Ecto neural progenitor cell (in vitro differentiated cells): ENCODE data around the gene IRX6.

Source experiments
- DNase-seq: peaks from one replicate; pipeline ENCODE4 v3.0.0-alpha.2; 2018; ENCODE audit warnings: low spot score

The IRX6 gene

DNA sequence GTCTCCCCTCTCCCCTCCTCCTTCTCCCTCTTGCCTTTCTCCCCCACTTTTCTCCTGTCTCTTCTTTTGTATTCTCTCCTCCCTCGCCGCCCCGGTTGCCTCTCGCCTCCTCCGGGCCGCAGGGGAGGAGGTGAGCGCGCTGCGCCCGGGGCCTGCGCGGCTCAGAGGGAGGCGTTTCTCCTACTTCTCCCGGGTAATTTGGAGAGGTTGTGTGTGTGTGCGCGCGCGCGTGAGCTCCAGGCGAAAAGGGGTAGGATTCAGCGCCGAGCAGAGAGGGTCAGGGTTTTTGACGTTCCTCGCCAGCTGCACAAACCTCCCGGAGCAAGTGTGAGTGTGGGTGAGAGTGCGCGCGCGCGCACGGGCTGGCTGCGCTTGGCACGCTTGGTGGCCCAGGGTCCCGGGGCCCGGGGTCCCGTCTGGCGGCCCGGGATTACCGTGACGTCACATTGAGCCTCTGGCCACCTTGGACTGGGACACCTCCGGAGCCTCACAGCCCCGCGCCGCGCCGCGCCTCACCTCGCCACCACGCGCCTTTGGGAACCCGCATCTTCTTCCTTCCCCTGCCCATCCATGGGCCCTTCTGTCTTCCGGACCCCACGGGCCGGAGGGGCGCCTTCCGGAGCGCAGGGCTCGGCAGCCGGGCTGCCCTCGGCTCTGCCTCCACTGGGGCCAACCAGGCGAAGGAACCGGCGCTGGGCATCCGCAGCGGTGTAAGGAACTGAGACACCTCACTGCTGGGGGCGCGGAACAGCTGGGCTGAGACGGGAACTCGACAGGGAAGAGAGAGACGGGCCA is 479 bp downstream of the IRX6 start:
- DNase-seq: peak; percentile 64

DNA sequence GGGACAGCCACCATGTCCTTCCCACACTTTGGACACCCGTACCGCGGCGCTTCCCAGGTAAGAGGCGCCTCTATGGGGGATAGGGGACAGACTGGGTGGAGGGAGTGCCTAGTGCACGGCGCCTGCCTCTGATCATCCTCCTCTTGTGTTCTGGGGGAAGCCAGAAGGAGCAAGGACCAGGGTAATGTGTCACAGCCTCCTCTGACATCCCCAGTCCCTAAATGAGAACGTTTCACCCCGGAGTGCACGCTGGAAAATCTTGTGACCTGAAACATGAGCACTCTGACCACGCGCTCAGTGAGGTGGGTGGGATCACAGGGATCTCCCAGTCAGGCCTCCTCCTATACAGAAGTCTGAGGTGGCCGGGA is 1.1 kb downstream of the IRX6 start:
- no peak for DNase-seq

DNA sequence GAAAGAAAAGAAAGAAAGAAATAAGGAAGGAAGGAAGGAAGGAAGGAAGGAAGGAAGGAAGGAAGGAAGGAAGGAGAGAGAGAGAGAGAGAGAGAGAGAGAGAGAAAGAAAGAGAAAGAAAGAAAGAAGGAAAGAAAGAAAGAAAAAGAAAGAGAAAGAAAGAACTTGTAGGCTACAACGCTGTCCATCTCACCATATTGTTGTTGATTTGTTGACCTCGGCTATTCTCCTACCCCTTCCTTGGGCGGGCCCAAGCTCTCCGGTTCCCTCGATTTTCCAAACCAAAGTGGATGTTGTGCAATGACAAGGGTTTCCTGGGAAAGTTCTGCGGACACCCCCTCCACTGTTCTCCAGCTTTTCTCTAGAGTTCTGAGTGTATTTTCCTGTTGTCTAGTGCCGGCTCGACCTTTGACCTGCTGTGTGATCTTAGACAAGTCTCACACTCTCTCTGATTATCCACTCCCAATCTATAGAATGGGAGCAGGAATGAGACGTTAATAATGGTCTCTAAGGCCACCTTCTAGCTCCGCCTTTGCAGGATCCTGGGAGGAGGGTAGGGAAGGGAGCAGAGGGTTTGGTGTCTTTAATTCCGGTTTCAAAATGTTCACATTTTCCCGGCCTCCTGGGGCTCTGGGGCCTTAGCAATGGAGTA is 1.6 kb downstream of the IRX6 start:
- peak; percentile 21 for DNase-seq

DNA sequence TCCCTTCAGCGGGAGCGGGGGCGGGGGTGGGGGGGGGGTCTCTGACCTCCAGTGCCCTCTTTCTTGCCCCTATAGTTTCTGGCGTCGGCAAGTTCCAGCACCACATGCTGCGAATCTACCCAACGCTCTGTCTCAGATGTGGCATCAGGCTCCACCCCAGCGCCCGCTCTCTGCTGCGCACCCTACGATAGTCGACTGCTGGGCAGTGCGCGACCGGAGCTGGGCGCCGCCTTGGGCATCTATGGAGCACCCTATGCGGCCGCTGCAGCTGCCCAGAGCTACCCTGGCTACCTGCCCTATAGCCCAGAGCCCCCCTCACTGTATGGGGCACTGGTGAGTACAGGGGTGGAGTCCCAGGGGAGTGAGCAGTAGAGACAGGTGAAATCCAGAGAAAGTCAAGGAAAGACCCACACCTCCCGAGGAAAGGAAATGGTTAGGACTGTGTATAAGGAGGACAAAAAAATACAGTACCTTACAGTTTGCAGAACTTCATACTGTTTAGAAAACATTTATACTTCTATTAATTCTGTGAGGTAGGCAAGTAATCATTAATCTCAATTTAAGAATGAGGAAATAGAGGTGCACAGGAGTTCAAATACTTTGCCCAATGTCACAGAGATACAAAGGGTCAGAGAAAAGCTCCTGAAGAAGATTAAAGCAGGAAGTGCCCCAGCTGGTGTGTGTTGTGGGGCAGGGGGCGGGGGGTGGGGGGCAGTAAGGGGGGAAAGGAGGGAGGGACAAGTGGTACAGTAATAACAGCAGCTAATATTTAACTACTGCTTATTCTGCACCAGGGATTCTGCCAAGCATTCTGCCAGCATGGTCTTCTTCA is 2.5 kb downstream of the IRX6 start:
- DNase-seq: peak; percentile 34

DNA sequence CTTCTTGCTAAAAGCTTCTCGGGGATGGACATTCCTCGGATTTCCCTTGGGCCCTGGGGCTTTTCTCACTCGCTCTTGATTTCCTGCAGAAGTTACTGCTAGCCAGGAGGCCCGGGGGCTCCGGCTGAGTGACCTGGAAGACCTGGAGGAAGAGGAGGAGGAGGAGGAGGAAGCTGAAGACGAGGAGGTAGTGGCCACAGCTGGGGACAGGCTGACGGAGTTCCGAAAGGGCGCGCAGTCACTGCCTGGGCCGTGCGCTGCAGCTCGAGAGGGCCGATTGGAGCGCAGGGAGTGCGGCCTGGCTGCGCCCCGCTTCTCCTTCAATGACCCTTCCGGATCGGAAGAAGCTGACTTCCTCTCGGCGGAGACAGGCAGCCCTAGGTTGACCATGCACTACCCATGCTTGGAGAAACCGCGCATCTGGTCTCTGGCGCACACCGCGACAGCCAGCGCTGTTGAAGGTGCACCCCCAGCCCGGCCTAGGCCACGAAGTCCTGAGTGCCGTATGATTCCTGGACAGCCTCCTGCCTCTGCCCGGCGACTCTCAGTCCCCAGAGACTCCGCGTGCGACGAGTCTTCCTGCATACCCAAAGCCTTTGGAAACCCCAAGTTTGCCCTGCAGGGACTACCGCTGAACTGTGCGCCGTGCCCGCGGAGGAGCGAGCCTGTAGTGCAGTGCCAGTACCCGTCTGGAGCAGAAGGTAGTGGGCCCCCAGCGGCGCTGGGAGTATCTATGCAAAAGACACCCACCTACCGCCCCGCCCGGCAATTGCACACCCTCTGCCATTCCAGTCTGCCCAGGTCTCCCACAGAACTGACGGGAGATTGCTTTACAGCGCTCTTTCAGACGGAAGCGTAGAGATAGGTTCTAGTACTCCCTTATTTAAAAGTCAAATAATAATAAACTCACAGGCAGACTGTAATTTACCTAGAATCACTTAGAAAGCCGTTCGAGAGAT is 4.9 kb downstream of the IRX6 start:
- DNase-seq: peak; percentile 50

DNA sequence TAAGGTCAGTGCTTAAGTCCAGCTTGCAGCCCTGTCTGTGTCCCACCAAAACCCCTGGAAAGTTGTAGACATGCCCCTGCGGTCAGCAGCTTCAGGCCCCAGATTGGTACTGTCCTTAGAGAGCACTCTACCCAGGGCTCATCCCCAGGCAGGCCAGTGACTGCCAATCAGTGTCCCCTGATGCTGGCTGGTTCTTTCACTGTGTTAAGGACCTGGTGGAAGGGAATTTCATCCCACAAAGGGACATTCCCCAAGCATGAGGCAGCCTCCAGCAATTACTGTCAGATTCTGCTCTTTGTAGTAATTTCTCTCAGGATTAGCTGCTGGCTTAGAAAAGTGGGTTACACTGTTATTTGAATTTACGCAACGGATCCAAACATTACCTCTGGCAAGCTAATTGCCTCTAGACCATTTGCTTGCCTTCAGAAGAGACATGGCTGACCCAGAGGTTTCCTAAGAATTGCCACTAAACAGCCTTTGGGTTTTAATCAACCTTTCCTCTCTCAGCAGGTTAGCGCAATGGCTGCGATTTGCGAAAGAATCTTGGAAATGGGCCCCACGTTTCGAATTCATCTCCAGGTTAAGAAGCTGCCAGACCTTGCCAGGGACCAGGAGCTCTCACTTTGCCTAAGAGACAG is 5.9 kb downstream of the IRX6 start:
- no peak for DNase-seq

DNA sequence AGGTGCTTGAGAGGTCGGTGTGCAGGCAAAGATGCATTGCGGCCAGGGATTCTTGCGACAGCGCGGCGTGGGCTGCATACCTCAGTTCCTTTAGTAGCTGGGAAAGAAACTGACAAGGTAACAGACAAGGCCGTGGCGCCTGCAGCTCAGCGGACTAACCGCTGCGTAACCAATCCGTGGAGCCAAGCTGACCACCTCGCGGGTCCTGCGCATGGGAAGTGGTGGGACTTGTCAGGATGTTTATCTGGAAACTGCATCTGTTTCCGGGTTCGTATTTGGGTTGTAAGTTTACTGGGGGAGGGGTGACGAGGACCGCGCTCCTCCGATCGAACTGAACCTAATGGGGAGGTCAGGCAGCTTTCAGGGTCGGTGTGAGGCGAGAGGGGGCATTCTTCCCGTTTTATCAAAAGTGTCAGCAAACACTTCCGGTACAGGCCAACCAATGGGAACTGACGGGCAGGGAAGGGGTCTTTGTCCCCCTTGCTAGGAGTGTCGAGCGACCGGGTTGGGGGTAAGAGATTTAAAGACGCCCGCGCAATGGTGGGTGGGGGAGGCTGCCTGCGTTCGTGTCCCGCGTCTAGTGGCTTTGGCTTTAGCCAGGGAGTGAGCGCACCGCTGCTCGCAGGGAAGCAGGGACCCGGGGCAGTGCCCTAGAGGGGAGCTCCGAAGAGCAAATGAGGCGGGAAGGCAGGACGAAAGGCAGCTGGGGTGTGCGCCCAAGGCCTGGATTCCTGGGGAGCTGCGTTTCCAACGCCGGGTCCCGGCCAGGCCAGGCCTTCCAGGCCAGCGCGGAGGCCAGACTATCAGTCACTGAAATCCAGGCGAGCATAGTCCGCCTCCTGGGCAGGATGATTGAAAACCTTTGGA is 7.0 kb downstream of the IRX6 start:
- DNase-seq: no peak

DNA sequence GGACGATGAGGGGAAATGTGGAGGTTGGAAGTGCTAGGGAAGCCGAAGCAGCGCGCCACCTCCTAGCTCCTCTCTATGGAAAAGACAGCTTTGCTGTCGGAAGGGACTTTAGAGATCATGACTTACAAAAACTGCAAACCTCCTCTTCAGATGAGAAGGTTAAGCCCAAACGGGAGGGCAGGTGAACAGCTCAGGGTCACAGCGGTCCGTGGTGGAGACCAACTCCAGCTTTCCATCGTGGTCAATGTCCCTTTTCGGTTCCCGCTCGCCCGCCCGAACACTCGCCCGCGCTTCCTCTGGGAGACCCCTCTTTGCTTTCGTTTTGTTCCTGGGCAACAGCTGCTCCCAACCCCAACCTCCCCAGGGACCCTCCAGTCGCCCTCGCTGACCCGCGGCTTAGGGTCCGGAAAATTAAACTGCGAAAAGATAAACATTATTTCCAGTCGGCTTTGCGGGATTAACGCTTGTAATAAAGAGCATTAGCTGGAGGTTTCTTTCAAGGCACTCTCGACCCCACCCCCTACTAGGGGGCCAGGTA is 7.7 kb downstream of the IRX6 start:
- no peak for DNase-seq

DNA sequence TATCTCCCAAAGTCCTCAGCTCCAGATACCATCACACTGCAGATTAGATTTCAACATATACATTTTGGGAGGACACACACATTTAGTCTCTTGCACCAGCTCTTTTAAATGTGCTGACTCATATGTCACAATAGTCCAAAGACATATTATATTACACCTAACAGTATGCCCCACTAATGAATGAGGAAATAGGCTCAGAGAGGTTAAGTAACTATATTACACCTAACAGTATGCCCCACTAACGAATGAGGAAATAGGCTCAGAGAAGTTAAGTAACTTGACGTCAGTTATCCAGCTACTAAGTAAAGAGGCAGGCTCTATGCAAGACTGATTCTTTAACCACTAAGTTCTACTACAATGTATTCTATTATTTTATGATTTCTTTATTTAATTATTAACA is 9.7 kb downstream of the IRX6 start:
- DNase-seq: no peak

DNA sequence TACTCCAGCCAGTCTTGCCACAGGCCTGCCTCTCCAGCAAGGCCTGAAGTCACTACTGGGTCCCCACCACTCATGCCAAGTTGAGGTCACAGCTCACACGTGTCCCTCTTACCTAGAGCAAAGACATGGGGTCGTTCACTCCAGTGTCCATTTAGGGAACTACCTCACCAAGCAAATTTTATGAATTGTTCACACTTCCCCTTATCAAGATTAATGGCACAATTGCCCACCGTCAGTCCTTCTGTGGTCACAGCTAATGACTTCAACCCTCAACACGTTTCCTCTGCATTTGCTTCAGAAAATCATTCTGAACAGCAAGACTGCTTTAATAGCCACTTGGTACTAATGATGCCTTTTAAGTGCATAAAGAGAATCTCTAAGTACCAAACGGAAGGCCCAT is 14.6 kb downstream of the IRX6 start:
- no peak for DNase-seq

DNA sequence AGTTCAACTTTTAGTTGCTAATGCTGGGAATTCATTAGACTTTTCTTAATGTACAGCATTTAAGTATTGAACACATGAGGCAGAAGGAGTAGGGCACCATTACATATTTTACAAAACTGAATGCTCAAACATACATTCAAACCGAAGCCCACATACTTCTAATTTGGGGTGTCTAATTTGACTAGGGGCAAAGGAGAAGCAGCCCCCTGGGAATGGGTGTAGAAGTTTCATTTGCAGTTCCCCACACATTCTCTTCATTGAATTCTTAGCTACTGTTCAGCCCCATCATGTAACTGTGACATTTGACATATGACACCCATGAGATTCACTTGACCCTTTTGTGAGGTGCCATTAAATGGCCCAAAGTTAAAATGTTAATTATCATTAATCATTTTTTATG is 16.4 kb downstream of the IRX6 start:
- no peak for DNase-seq

DNA sequence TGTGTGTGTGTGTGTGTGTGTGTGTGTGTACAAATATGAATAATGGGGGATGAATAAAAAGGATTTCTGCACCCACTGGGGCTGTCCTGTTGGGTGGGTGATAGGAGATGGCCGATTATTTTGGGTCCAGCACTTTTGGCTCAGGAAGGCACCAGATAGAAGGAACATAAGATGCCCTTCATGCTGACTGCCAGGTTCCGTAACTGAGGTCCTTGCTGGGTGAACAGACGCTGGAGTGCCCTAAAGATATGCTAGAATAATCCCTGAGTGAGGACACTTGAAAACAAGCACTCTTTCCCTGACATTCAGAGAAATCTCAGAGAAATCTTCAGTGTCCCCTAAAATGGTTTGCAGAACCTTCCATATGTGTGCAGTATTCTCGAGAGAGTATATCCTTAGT is 17.7 kb downstream of the IRX6 start:
- no peak for DNase-seq

DNA sequence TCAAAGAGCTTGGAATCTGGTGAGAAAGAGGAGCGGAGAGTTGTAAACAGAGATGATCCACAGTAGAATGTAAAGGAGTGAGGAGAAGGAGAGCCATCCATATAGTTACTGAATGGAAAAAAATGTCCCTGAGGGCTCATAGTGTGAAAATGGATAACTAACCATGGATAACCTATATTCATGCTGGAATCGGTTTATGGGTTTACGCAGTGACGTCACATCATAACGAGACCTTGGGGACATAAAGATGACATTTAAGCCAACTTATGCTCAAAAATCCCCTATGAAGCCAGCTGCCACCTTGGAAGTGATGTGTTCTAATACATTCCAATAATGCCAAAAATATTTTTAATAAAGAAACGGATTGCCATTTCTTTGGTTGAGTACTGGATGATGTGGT is 22.5 kb downstream of the IRX6 start:
- no peak for DNase-seq

DNA sequence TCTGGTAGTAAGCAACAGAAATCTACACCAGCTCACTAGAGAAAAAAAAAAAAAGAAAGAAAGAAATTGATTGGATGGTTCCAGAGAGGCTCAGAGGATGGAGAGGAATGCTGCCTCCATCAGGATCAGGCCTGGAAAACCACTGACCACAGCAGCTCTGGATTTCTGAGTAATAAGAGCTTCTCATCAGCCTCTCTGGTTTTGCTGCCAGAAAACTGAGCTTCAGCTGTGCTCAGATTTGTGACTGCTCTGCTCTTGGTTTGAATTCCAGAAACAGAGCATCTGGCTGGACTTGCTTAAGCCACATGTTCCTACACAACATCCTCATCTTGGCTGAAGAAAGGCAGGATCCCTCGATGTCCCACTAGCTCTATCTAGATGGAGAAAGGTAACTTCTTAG is 25.9 kb downstream of the IRX6 start:
- DNase-seq: peak; percentile 19

DNA sequence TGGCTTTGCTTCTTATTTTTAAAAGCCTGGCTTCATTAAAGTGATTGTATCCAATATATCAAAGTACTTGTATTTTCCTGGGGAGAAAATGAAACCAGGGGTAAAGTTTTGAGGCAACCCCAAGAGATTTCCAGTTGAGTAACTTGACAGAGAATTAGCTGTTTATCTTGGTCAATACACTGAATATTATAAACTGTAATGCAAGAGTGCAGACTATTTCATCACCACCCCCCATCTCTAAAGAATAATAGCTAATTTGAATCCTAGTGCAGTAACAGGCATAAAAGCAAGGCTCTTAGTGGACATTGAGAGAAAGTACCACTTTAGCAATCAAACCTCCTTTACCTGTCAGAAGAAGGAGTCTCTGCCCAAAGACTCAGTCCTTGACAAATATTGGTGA is 27.0 kb downstream of the IRX6 start:
- no peak for DNase-seq

DNA sequence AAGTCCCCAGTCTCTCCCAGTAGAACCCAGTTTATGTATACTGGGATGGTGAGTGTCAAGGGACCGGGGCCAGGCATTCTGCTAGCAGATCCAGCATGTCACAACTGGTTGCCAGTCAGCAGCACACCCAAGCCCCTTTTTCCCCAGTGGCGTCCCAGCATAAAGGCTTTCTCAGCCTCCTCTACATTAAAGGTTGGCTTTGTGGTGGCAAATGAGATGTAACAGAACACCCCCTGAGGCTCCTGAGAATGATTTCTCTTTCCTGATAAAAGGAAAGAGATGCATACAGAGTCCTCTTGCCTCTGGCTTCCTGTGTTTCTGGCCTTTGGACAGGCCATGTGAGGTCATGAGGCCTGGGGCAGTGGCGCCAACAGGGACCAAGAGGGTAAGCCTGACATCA is 27.9 kb downstream of the IRX6 start:
- DNase-seq: peak; percentile 22

DNA sequence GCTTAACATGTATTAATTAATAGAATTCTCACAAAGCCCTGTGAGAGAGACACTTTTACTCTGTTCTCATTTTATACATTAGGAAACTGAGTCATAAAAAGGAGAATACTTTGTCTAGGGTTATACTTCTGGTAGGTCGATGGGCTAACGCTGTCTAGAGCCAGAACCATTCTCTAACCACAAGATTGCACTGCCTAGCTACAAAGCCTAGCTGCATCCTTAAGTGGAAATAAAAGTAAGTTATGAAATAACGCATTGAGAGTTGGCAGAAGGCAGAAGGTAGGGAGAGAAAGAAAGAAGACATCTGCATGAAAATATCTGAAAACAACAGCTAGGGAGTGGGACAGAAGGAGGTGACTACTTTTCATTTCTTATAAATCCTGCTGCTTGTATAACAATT is 33.2 kb downstream of the IRX6 start:
- DNase-seq: no peak

DNA sequence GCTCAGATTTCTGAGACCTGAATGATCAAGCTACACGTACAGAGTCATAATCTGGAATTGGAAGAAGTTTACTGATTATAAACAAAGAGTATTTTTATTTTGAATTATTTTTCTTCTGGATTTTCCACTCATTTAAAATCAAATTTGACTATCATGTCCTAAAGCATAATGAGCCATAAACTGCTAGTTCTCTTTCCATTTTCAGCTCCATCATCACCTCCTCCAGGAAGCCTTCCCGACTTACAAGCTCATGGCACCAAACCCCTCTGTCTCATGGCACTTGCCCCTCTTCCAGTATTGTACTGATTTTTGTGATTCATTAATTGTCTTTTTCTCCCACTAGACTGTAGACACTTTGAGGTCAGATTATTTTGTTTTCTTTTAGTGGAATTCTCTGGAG is 35.9 kb downstream of the IRX6 start:
- no peak for DNase-seq

DNA sequence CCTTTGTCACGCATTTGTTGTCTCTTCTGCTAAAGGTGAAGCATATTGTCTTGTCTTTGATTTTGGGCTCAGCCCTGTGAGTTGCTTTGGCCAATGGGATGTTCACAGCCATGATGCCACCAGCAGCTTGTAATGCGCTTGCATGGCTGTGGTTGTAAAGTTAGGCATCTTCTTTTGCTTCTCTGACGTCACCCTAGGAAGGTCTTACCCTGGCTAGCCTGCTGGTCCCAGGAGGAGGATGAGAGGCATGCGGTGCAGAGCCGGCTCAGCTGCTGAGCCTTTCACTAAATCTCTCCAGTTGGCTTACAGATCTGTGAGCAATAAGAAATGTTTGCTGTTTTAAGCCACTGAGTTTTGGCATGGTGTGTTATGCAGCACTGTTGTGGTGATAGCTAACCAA is 40.8 kb downstream of the IRX6 start:
- no peak for DNase-seq

DNA sequence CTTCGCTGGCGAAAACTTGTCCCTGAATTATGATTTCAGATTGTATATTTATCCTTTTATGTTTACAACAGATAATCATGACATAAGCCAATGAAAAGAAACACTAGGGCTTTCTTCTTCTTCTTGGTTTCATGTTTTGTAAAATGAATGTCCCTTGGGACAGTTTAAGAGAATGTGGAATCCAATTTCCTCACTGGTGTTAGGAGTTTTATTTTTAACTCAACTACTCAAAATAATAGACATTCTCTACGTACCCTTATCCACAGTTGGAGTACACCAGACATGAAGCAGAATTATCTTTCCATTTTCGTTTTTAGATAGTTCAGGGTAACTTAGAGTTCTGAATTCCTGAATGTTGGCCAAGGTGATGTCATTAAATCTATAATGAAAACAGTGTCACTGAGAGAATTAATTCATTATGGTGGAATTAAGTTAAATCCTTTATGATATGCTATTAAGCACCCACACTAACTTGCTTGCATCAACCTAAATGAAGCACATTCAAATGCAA is 43.4 kb downstream of the IRX6 start:
- DNase-seq: no peak
